Activated T-helper 1 cell treated with Interleukin-2 at 50 U/mL for 16 hours (primary cell): ENCODE measurements around the gene PDE8B.
"Not testable (repeated sequence)": the region's sequence is repeated elsewhere in the genome, so short reads cannot be mapped to it uniquely, and the experiment has no call there.

Source experiments
- DNase-seq: peaks from one replicate; pipeline ENCODE4 v3.0.0-alpha.2; 2020; ENCODE audit warnings: low read depth

The PDE8B gene

GRCh38 chr5:77366717-77367500, 156.4 kb downstream of the PDE8B start:
- DNase-seq, result no peak

GRCh38 chr5:77367741-77368140, 157.3 kb downstream of the PDE8B start:
- DNase-seq, result no peak

- DNase-seq, result no peak
Measured at GRCh38 chr5:77368367-77368766, 157.9 kb downstream of the PDE8B start.

- no peak for DNase-seq
Measured at GRCh38 chr5:77369566-77369965, 159.1 kb downstream of the PDE8B start.

GRCh38 chr5:77374686-77375085, 164.2 kb downstream of the PDE8B start:
- no peak for DNase-seq

GRCh38 chr5:77376609-77377300, 166.3 kb downstream of the PDE8B start:
- DNase-seq, result no peak

GRCh38 chr5:77379558-77380061, 169.1 kb downstream of the PDE8B start:
- no peak for DNase-seq

- DNase-seq, result no peak
Measured at GRCh38 chr5:77380636-77381035, 170.2 kb downstream of the PDE8B start.

GRCh38 chr5:77383336-77383735, 172.9 kb downstream of the PDE8B start:
- DNase-seq, result not testable (repeated sequence)

GRCh38 chr5:77386340-77386739, 175.9 kb downstream of the PDE8B start:
- DNase-seq, result not testable (repeated sequence)

GRCh38 chr5:77389746-77390145, 179.3 kb downstream of the PDE8B start:
- DNase-seq, result no peak

- no peak for DNase-seq
Measured at GRCh38 chr5:77390221-77390620, 179.7 kb downstream of the PDE8B start.

GRCh38 chr5:77390795-77391194, 180.3 kb downstream of the PDE8B start:
- no peak for DNase-seq

- no peak for DNase-seq
Measured at GRCh38 chr5:77391240-77391765, 180.8 kb downstream of the PDE8B start.

GRCh38 chr5:77394064-77394715, 183.7 kb downstream of the PDE8B start:
- DNase-seq, result no peak

- DNase-seq, result no peak
Measured at GRCh38 chr5:77396017-77396416, 185.5 kb downstream of the PDE8B start.

GRCh38 chr5:77397686-77398292, 187.3 kb downstream of the PDE8B start:
- no peak for DNase-seq

GRCh38 chr5:77398458-77398857, 188.0 kb downstream of the PDE8B start:
- DNase-seq, result no peak

- no peak for DNase-seq
Measured at GRCh38 chr5:77398896-77399295, 188.4 kb downstream of the PDE8B start.

GRCh38 chr5:77400645-77401044, 190.2 kb downstream of the PDE8B start:
- DNase-seq, result no peak

- no peak for DNase-seq
Measured at GRCh38 chr5:77402796-77403195, 192.3 kb downstream of the PDE8B start.

GRCh38 chr5:77407152-77407551, 196.7 kb downstream of the PDE8B start:
- DNase-seq, result no peak
